GM23338 (cell line): Measurements from ENCODE around the gene TUBA4B. TPM values are rescaled to one million over a fixed set of nuclear protein-coding genes. Genes with fewer than 3 reads are reported as not detected.

Experiments
- ATAC-seq: fragments of 200-7000 bp; cut with Tn5 transposase; 3 replicates; pipeline ENCODE4 v1.9.1; 2020
- DNase-seq: peaks from one replicate; pipeline ENCODE4 v3.0.0-alpha.2; 2015; ENCODE audit warnings: low spot score
- H2AFZ ChIP-seq: fragments of 200-600 bp; sonication (generic); 2 replicates; pipeline ENCODE4 v1.8.0; 2016; ENCODE audit warnings: antibody characterized with exemption, mild to moderate bottlenecking, moderate library complexity
- H3F3A ChIP-seq: fragments of 200-600 bp; sonication (generic); replicated peaks from 2 replicates; pipeline ENCODE4 v1.8.0; 2017; ENCODE audit warnings: antibody characterized with exemption, mixed run types, low read depth
- H3K27ac ChIP-seq: fragments of 200-600 bp; sonication (generic); 2 replicates; pipeline ENCODE4 v1.6.1; 2016; ENCODE audit warnings: low read depth
- H3K27me3 ChIP-seq: fragments of 200-600 bp; sonication (generic); 2 replicates; pipeline ENCODE4 v1.8.0; 2016; ENCODE audit warnings: mild to moderate bottlenecking, mixed run types, moderate library complexity; ENCODE audit not compliant: insufficient read depth
- H3K36me3 ChIP-seq: fragments of 200-600 bp; sonication (generic); 2 replicates; pipeline ENCODE4 v1.8.0; 2016; ENCODE audit warnings: mild to moderate bottlenecking; ENCODE audit not compliant: insufficient read depth
- H3K4me1 ChIP-seq: fragments of 200-600 bp; sonication (generic); 2 replicates; pipeline ENCODE4 v1.8.0; 2016; ENCODE audit warnings: mild to moderate bottlenecking, moderate library complexity; ENCODE audit not compliant: insufficient read depth
- H3K4me2 ChIP-seq: fragments of 200-600 bp; sonication (generic); 2 replicates; pipeline ENCODE4 v1.7.1; 2017; ENCODE audit warnings: mixed run types
- H3K4me3 ChIP-seq: fragments of 200-600 bp; sonication (generic); 2 replicates; pipeline ENCODE4 v1.6.1; 2016; ENCODE audit warnings: mixed run types
- H3K79me2 ChIP-seq: fragments of 200-600 bp; sonication (generic); replicated peaks from 2 replicates; pipeline ENCODE4 v1.8.0; 2017; ENCODE audit warnings: mild to moderate bottlenecking; ENCODE audit not compliant: insufficient read depth
- H3K9me2 ChIP-seq: fragments of 200-600 bp; sonication (generic); 2 replicates; pipeline ENCODE4 v1.8.0; 2017; ENCODE audit not compliant: insufficient read depth
- H4K20me1 ChIP-seq: fragments of 200-600 bp; sonication (generic); replicated peaks from 2 replicates; pipeline ENCODE4 v1.8.0; 2017; ENCODE audit warnings: mild to moderate bottlenecking; ENCODE audit not compliant: insufficient read depth
- H3K27ac Mint-ChIP-seq: 2 replicates; pipeline ENCODE4 v1.8.0; 2020; ENCODE audit warnings: inconsistent platforms, mild to moderate bottlenecking, moderate library complexity, mixed read lengths
- H3K27me3 Mint-ChIP-seq: 3 replicates; pipeline ENCODE4 v1.8.0; 2022; ENCODE audit warnings: low read depth, mild to moderate bottlenecking, moderate library complexity, mixed read lengths, inconsistent platforms; ENCODE audit not compliant: insufficient read depth, poor library complexity
- H3K36me3 Mint-ChIP-seq: 3 replicates; pipeline ENCODE4 v1.8.0; 2021; ENCODE audit warnings: low read depth, mild to moderate bottlenecking, inconsistent platforms, moderate library complexity, mixed read lengths
- H3K4me1 Mint-ChIP-seq: 3 replicates; pipeline ENCODE4 v1.8.0; 2020; ENCODE audit warnings: mild to moderate bottlenecking, inconsistent platforms, mixed read lengths
- H3K4me3 Mint-ChIP-seq: 3 replicates; pipeline ENCODE4 v1.8.0; 2021; ENCODE audit warnings: moderate library complexity, mild to moderate bottlenecking, inconsistent platforms, mixed read lengths
- H3K9me3 Mint-ChIP-seq: 3 replicates; pipeline ENCODE4 v1.8.0; 2020; ENCODE audit warnings: moderate library complexity, mild to moderate bottlenecking, inconsistent platforms, mixed read lengths
- CREB1 ChIP-seq: fragments of 250-450 bp; sonication (Bioruptor Pico); IDR thresholded peaks from 2 replicates; pipeline ENCODE4 v1.5.0; 2020; ENCODE audit warnings: low read depth, mild to moderate bottlenecking, moderate library complexity
- CTCF ChIP-seq, 2 experiments: fragments of 200-600 bp in 1 of 2; sonication (generic) in 1 of 2; conservative IDR thresholded peaks; 2 replicates each; pipeline versions ENCODE4 v1.5.1 to v1.6.1; 2016 to 2017; ENCODE audit warnings: antibody characterized with exemption in 2 of 2, low read depth in 2 of 2, mild to moderate bottlenecking in 2 of 2, moderate library complexity in 1 of 2
- ETS1 ChIP-seq: IDR thresholded peaks from 2 replicates; pipeline ENCODE4 v1.6.1; 2016; ENCODE audit warnings: antibody characterized with exemption
- EZH2 ChIP-seq: fragments of 200-600 bp; sonication (generic); IDR thresholded peaks from one replicate; pipeline ENCODE4 v1.8.0; 2017; ENCODE audit warnings: antibody characterized with exemption, mild to moderate bottlenecking, low read depth; ENCODE audit not compliant: unreplicated experiment
- EZH2phosphoT487 ChIP-seq: fragments of 200-600 bp; sonication (generic); IDR thresholded peaks from one replicate; pipeline ENCODE4 v1.8.1; 2018; ENCODE audit warnings: antibody characterized with exemption; ENCODE audit not compliant: unreplicated experiment
- JUNB ChIP-seq: IDR thresholded peaks from one replicate; pipeline ENCODE4 v1.6.1; 2016; ENCODE audit warnings: antibody characterized with exemption; ENCODE audit not compliant: unreplicated experiment
- NANOG ChIP-seq: IDR thresholded peaks from 2 replicates; pipeline ENCODE4 v1.6.1; 2016; ENCODE audit warnings: antibody characterized with exemption, borderline replicate concordance
- POLR2AphosphoS5 ChIP-seq: IDR thresholded peaks from 2 replicates; pipeline ENCODE4 v1.6.1; 2016; ENCODE audit warnings: antibody characterized with exemption, low read depth
- REST ChIP-seq: IDR thresholded peaks from one replicate; pipeline ENCODE4 v1.6.1; 2018; ENCODE audit warnings: antibody characterized with exemption; ENCODE audit not compliant: unreplicated experiment
- STAT1 ChIP-seq: IDR thresholded peaks from one replicate; pipeline ENCODE4 v1.6.1; 2016; ENCODE audit warnings: antibody characterized with exemption; ENCODE audit not compliant: unreplicated experiment
- ZNF114 ChIP-seq: fragments of 250-450 bp; sonication (Bioruptor Pico); IDR thresholded peaks from 2 replicates; pipeline ENCODE4 v1.5.0; 2020; ENCODE audit warnings: mild to moderate bottlenecking, moderate library complexity
- ZNF331 ChIP-seq: fragments of 250-450 bp; sonication (Bioruptor Pico); IDR thresholded peaks from 2 replicates; pipeline ENCODE4 v1.5.0; 2020; ENCODE audit warnings: low read depth, mild to moderate bottlenecking, moderate library complexity
- ZNF462 ChIP-seq: fragments of 250-450 bp; sonication (Bioruptor Pico); IDR thresholded peaks from 2 replicates; pipeline ENCODE4 v1.5.0; 2020; ENCODE audit warnings: mild to moderate bottlenecking, moderate library complexity
- polyA plus RNA-seq: library from polyadenylated mRNA; unstranded; fragments of >200 nt; fragmentation: Nextera tagmentation; extraction: Ambion mirVana; gene quantifications from 2 replicates; pipeline ENCODE4 v1.2.1, GENCODE V29; 2016
- total RNA-seq: library from RNA; depleted of rRNA; stranded (reverse); fragments of >200 nt; shearing (Covaris generic); gene quantifications from 2 replicates; pipeline ENCODE4 v1.2.3, GENCODE V29; 2014

The TUBA4B gene
- total and polyA plus RNA-seq, 2 experiments from 2014 or later: 0.14 TPM; not detected in 1

GRCh38 chr2:219252570-219252899, 508 bp upstream of the TUBA4B start:
- H3K9me2 ChIP-seq: no peaks in the 10 kb centered on the region
- TF ChIP-seq CTCF (conservative IDR thresholded peaks at IDR 0.05; ENCODE audit: low read depth in 2 of 2) (no peak), EZH2 (no peak), CREB1 (CRISPR knock-in tag) (no peak), ZNF462 (CRISPR knock-in tag) (no peak), EZH2phosphoT487 (no peak), ZNF331 (CRISPR knock-in tag) (no peak), STAT1 (no peak), ETS1 (no peak), REST (no peak), JUNB (no peak), NANOG (no peak), ZNF114 (CRISPR knock-in tag) (no peak), POLR2AphosphoS5 (no peak)
- H3K36me3 ChIP-seq: peaks cover 3% of the 10 kb centered on the region; the same call in 1 of the 2 replicates
- peaks cover 40% of the 10 kb centered on the region for H3K36me3 Mint-ChIP-seq
- H2AFZ ChIP-seq: peak overlapping the region; percentile 19
- H3K27ac Mint-ChIP-seq: peak overlapping the region; percentile 70; the same call in 1 of the 2 replicates
- H3K27me3 ChIP-seq: peaks cover 48% of the 10 kb centered on the region
- H3K4me1 ChIP-seq: peaks cover 7% of the 10 kb centered on the region; the same call in 1 of the 2 replicates
- H3K79me2 ChIP-seq: no peaks in the 10 kb centered on the region
- peak overlapping the region; percentile 96 for H3K4me2 ChIP-seq
- peaks cover 44% of the 10 kb centered on the region for H3K4me1 Mint-ChIP-seq
- peaks cover 41% of the 10 kb centered on the region for H3K27me3 Mint-ChIP-seq
- H4K20me1 ChIP-seq: no peaks in the 10 kb centered on the region
- ATAC-seq (peak; percentile 1), DNase-seq (no peak)
- peak overlapping the region; percentile 74 for H3K4me3 ChIP-seq
- no peaks in the 10 kb centered on the region for H3K9me3 Mint-ChIP-seq
- no peak overlapping the region for H3K27ac ChIP-seq
- peak overlapping the region; percentile 85 for H3K4me3 Mint-ChIP-seq
- no peaks in the 10 kb centered on the region; the same call in 1 of the 2 replicates for H3F3A ChIP-seq
